NT2/D1 (cell line): ENCODE measurements around the gene SYAP1.

Source experiments
- DNase-seq: peaks from one replicate; pipeline ENCODE4 v3.0.0-alpha.2; 2011; ENCODE audit warnings: low read depth, low spot score
- H3K27me3 ChIP-seq: 2 replicates; pipeline ENCODE4 v1.6.0; 2011; ENCODE audit warnings: mild to moderate bottlenecking; ENCODE audit not compliant: insufficient read length, insufficient read depth
- H3K36me3 ChIP-seq: 2 replicates; pipeline ENCODE4 v1.6.1; 2011; ENCODE audit warnings: mild to moderate bottlenecking, low read length, mixed read lengths; ENCODE audit not compliant: insufficient read depth, insufficient read length
- H3K4me1 ChIP-seq: 2 replicates; pipeline ENCODE4 v1.5.1; 2011; ENCODE audit not compliant: insufficient read depth, insufficient read length
- H3K4me3 ChIP-seq: 2 replicates; pipeline ENCODE4 v1.5.1; 2011; ENCODE audit warnings: low read depth; ENCODE audit not compliant: insufficient read length
- H3K9ac ChIP-seq: 2 replicates; pipeline ENCODE4 v1.6.0; 2011; ENCODE audit warnings: low read depth; ENCODE audit not compliant: insufficient read length
- H3K9me3 ChIP-seq: 2 replicates; pipeline ENCODE4 v1.5.1; 2011; ENCODE audit warnings: mild to moderate bottlenecking, low read length; ENCODE audit not compliant: insufficient read depth
- SUZ12 ChIP-seq: IDR thresholded peaks from 2 replicates; pipeline ENCODE4 v1.6.1; 2011; ENCODE audit not compliant: insufficient read length, insufficient read depth; ENCODE audit errors: extremely low read depth
- YY1 ChIP-seq: IDR thresholded peaks from 2 replicates; pipeline ENCODE4 v1.6.1; 2011; ENCODE audit not compliant: insufficient read length, insufficient read depth
- ZNF274 ChIP-seq: IDR thresholded peaks from 2 replicates; pipeline ENCODE4 v1.6.1; 2011; ENCODE audit warnings: mild to moderate bottlenecking, low read depth, low read length

SYAP1 gene, protein sequence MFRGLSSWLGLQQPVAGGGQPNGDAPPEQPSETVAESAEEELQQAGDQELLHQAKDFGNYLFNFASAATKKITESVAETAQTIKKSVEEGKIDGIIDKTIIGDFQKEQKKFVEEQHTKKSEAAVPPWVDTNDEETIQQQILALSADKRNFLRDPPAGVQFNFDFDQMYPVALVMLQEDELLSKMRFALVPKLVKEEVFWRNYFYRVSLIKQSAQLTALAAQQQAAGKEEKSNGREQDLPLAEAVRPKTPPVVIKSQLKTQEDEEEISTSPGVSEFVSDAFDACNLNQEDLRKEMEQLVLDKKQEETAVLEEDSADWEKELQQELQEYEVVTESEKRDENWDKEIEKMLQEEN

DNA sequence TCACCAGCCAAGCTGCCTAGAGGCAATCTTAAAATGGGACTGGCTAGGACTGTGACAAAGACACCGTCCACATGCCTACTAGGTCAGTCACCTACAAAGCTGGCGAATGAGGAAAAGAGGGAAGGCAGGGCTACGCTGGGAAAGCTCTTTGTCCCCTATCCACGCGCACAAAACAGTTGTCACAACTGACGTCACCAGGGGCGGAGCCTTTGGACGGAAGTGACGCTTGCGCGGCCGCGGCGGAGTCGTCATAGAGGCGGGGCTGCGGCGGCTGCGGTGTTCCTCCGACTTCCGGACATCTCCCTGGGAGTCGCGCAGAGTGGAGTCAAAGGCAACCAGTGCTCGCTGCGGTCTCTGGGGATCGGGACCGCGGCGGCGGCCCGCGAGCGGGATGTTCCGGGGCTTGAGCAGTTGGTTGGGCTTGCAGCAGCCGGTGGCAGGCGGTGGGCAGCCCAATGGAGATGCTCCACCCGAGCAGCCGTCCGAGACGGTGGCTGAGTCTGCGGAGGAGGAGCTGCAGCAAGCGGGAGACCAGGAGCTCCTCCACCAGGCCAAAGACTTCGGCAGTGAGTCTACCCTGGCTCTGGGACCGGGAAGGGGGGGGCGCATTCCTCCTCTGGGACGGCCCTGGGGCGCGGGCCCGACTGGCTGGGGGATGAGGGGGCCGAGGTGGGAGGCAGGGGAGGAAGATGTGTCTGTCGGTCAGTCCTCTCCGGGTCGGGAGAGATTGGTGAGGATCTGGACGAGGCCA, at the start of gene SYAP1:
Gene SYAP1 (plus strand): TSS at position 279 of the 751 bp plus-strand sequence. CDS start 113 bp downstream, at position 392.
- peak within 1 kb of the TSS; percentile 92 for H3K9ac ChIP-seq
- H3K27me3 ChIP-seq, result no peaks in the 10 kb centered on the region

DNA sequence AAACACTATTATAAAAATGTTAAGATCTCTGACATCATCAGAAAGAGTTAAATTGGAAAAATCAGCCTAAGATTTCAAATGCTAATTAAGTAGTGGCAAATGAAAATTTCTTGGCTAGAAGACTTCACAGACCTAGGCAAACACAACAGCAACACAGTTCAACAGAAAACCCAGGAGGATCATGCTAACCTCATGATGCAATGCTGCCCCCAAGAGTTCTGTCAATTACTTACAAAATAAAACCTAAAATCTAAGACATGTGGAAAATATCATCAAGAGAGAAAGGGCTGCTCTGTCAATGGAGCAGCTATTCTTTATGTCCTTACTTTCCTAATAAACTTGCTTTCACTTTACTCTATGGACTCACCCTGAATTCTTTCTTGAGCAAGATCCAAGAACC, 48.4 kb upstream of the SYAP1 start:
- peak; percentile 47 for DNase-seq
- Histone ChIP-seq H3K4me3 (no peak overlapping the region), H3K27me3 (no peaks in the 10 kb centered on the region), H3K9ac (no peak overlapping the region), H3K4me1 (no peaks in the 10 kb centered on the region), H3K9me3 (no peaks in the 10 kb centered on the region), H3K36me3 (peaks cover 35% of the 10 kb centered on the region)
- no peak for TF ChIP-seq YY1
- TF ChIP-seq SUZ12, result no peak
- TF ChIP-seq ZNF274, result no peak

More for the DNA sequence above, at the start of gene SYAP1:
- Histone ChIP-seq H3K4me1 (no peaks in the 10 kb centered on the region), H3K9me3 (no peaks in the 10 kb centered on the region), H3K36me3 (peaks cover 19% of the 10 kb centered on the region), H3K4me3 (peak within 1 kb of the TSS; percentile 92)
- peak; percentile 97 for DNase-seq
- TF ChIP-seq ZNF274 (no peak), YY1 (no peak), SUZ12 (no peak)

DNA sequence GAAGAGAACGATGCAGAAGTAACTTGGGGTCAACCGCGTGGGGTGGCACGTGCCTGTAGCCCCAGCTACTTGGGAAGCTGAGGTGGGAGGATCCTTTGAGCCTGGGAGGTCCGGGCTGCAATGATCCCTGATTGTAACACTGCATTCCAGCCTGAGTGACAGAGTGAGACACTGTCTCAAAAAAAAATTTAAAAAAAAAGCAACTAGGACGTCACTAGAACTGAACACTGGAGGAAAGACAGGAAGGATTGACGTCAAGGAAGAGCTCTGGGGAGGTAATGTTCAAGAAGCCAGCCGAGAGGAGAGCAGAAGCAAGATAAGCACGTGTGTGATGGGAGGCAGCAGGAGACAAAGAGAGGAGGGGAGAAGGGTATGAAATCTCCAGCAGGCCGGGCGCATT, 40.7 kb upstream of the SYAP1 start:
- Histone ChIP-seq H3K36me3 (peaks cover 68% of the 10 kb centered on the region), H3K4me1 (no peaks in the 10 kb centered on the region), H3K9me3 (no peaks in the 10 kb centered on the region), H3K9ac (no peak overlapping the region), H3K4me3 (no peak overlapping the region), H3K27me3 (no peaks in the 10 kb centered on the region)
- TF ChIP-seq SUZ12, result no peak
- DNase-seq, result no peak

DNA sequence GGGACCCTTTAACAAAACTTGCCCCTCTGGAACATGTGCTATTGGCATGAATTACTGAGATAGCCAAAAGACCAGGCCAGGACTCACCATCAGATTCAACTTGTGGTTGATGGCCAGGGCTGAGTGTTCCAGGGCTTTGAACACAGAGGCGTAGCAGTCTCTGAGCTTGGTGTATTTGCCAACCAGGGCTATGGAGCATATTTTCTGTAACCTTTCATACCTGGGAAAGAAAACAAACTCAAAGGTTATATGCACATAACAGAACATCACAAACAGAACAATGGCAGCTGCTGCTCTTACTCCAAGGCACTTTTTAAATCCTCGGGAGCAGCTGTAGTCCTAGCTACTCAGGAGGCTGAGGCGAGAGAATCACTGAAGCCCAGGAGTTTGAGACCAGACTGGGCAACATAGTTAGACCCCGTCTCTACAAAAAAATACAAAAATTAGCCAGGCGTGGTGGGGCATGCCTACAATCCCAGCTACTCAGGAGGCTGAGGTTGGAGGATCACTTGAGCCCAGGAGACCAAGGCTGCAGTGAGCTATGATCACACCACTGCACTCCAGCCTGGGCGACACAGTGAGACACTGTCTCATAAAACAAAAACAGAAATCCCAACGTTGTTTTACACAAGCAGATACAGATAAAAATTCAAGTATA, 36.3 kb upstream of the SYAP1 start:
- Histone ChIP-seq H3K4me3 (no peak overlapping the region), H3K9ac (no peak overlapping the region), H3K4me1 (no peaks in the 10 kb centered on the region), H3K27me3 (no peaks in the 10 kb centered on the region), H3K9me3 (no peaks in the 10 kb centered on the region), H3K36me3 (peaks cover 65% of the 10 kb centered on the region)
- TF ChIP-seq ZNF274, result no peak
- no peak for TF ChIP-seq YY1
- no peak for TF ChIP-seq SUZ12
- no peak for DNase-seq

DNA sequence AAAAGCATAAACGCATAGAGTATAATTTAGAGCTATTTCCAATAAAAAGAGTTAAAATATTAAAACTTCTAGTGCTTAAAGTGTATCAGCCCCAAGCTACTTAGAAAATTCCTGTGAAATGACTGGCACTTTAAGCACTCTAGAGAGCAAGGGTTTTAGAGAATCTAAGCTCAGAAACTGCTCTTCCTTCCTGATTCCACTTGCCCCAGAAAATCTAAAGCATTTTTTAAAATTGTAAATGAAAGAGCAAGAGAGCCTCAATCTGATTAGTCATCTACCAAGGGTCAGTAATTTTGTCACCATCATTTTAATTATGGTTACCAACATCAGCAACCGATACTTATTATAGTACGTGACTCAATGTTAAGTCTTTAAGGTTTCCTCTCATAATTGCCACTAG, 31.9 kb upstream of the SYAP1 start:
- no peak for DNase-seq
- no peaks in the 10 kb centered on the region for H3K27me3 ChIP-seq
- peaks cover 71% of the 10 kb centered on the region for H3K36me3 ChIP-seq

DNA sequence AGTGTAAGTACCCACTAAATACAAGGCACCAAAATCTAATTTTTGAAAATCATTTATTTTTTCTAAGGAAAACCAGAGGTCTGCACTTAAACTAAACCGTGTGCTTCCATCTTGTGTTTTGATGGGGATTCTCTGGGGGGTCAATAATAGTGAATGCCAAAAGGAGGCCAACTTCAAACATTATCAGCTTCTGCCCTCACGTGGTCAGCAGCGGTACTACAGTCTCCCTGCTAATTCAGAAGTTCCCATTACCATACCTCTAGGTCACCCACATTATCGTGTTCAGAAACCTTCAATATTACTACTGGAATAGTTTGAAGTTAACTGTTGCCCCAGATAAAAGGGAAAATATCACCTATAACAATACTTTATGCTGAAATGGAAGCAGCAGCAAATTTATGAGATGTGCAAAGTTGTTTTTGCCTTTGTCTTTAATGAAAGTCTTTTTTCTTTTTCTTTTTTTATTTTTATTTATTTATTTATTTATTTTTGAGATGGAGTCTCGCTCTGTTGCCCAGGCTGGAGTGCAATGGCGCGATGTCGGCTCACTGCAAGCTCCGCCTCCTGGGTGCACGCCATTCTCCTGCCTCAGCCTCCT, 24.2 kb upstream of the SYAP1 start:
- no peaks in the 10 kb centered on the region for H3K4me1 ChIP-seq
- peaks cover 71% of the 10 kb centered on the region for H3K36me3 ChIP-seq
- no peaks in the 10 kb centered on the region for H3K27me3 ChIP-seq
- no peak overlapping the region for H3K9ac ChIP-seq
- no peak for DNase-seq
- TF ChIP-seq ZNF274, result no peak
- TF ChIP-seq YY1, result no peak
- no peak for TF ChIP-seq SUZ12
- H3K4me3 ChIP-seq, result no peak overlapping the region
- H3K9me3 ChIP-seq, result no peaks in the 10 kb centered on the region

More for the DNA sequence above, 31.9 kb upstream of the SYAP1 start:
- Histone ChIP-seq H3K9ac (no peak overlapping the region), H3K4me3 (no peak overlapping the region), H3K4me1 (no peaks in the 10 kb centered on the region), H3K9me3 (no peaks in the 10 kb centered on the region)
- no peak for TF ChIP-seq ZNF274
- no peak for TF ChIP-seq YY1
- no peak for TF ChIP-seq SUZ12
